ENCODE measurements around the gene KRT222.

The KRT222 gene

GRCh38 chr17:40664582-40665333 lies at the start of gene KRT222:
Gene KRT222 (minus strand): TSS chr17:40665177. CDS start chr17:40665099, 78 bp downstream.
- DNase-seq (ENCODE audit: insufficient read length, low spot score) (no peak), FAIRE-seq (no peak)

- FAIRE-seq (no peak), DNase-seq (ENCODE audit: insufficient read length, low spot score) (no peak)
These were observed 49.5 kb upstream of the KRT222 start for GRCh38 chr17:40714473-40714872.

GRCh38 chr17:40707745-40708144 lies 42.8 kb upstream of the KRT222 start:
- FAIRE-seq (no peak), DNase-seq (ENCODE audit: insufficient read length, low spot score) (no peak)

GRCh38 chr17:40705584-40705983 lies 40.6 kb upstream of the KRT222 start:
- FAIRE-seq (no peak), DNase-seq (ENCODE audit: insufficient read length, low spot score) (no peak)

GRCh38 chr17:40703652-40704051 lies 38.7 kb upstream of the KRT222 start, which contains the start of gene KRT24:
Gene KRT24 (minus strand): TSS chr17:40703752. CDS start chr17:40703693, 59 bp downstream.
- no peak for DNase-seq (ENCODE audit: insufficient read length, low spot score)
- no peak for FAIRE-seq

- DNase-seq (ENCODE audit: insufficient read length, low spot score), result no peak
- FAIRE-seq, result no peak
These were observed 37.3 kb upstream of the KRT222 start for GRCh38 chr17:40702271-40702670.

- DNase-seq (ENCODE audit: insufficient read length, low spot score), result no peak
- no peak for FAIRE-seq
These were observed 34.9 kb upstream of the KRT222 start for GRCh38 chr17:40699853-40700252.

- DNase-seq (ENCODE audit: insufficient read length, low spot score) (no peak), FAIRE-seq (no peak)
These were observed 34.4 kb upstream of the KRT222 start for GRCh38 chr17:40699371-40699770.

GRCh38 chr17:40697297-40697696 lies 32.3 kb upstream of the KRT222 start:
- no peak for FAIRE-seq
- no peak for DNase-seq (ENCODE audit: insufficient read length, low spot score)

- FAIRE-seq, result no peak
- DNase-seq (ENCODE audit: insufficient read length, low spot score), result no peak
These were observed 31.7 kb upstream of the KRT222 start for GRCh38 chr17:40696651-40697072.

GRCh38 chr17:40695874-40696472 lies 31.0 kb upstream of the KRT222 start:
- FAIRE-seq, result no peak
- DNase-seq (ENCODE audit: insufficient read length, low spot score), result no peak

GRCh38 chr17:40694584-40694983 lies 29.6 kb upstream of the KRT222 start:
- FAIRE-seq, result no peak
- DNase-seq (ENCODE audit: insufficient read length, low spot score), result no peak

GRCh38 chr17:40687106-40687505 lies 22.1 kb upstream of the KRT222 start:
- DNase-seq (ENCODE audit: insufficient read length, low spot score), result no peak

GRCh38 chr17:40686192-40686591 lies 21.2 kb upstream of the KRT222 start:
- DNase-seq (ENCODE audit: insufficient read length, low spot score) (no peak), FAIRE-seq (no peak)

More at GRCh38 chr17:40687106-40687505, 22.1 kb upstream of the KRT222 start:
- FAIRE-seq, result no peak

GRCh38 chr17:40680998-40681397 lies 16.0 kb upstream of the KRT222 start:
- DNase-seq (ENCODE audit: insufficient read length, low spot score) (no peak), FAIRE-seq (no peak)

- FAIRE-seq, result no peak
- DNase-seq (ENCODE audit: insufficient read length, low spot score), result no peak
These were observed 14.5 kb upstream of the KRT222 start for GRCh38 chr17:40679523-40679907.

GRCh38 chr17:40678902-40679522 lies 14.0 kb upstream of the KRT222 start:
- FAIRE-seq (no peak), DNase-seq (ENCODE audit: insufficient read length, low spot score) (no peak)

GRCh38 chr17:40675905-40676304 lies 10.9 kb upstream of the KRT222 start:
- no peak for FAIRE-seq

GRCh38 chr17:40672654-40673053 lies 7.7 kb upstream of the KRT222 start:
- FAIRE-seq (no peak), DNase-seq (ENCODE audit: insufficient read length, low spot score) (no peak)

More at GRCh38 chr17:40675905-40676304, 10.9 kb upstream of the KRT222 start:
- no peak for DNase-seq (ENCODE audit: insufficient read length, low spot score)

GRCh38 chr17:40671282-40671681 lies 6.3 kb upstream of the KRT222 start:
- no peak for DNase-seq (ENCODE audit: insufficient read length, low spot score)

GRCh38 chr17:40666331-40666730 lies 1.4 kb upstream of the KRT222 start:
- no peak for DNase-seq (ENCODE audit: insufficient read length, low spot score)
- no peak for FAIRE-seq

More at GRCh38 chr17:40671282-40671681, 6.3 kb upstream of the KRT222 start:
- FAIRE-seq, result no peak

GRCh38 chr17:40663252-40663651 lies 1.7 kb downstream of the KRT222 start:
- DNase-seq (ENCODE audit: insufficient read length, low spot score) (no peak), FAIRE-seq (no peak)
